Esophagus muscularis mucosa (tissue), 4 donors: ENCODE data around the gene AFF3. TPM values are rescaled to one million over a fixed set of nuclear protein-coding genes. Genes with fewer than 3 reads are reported as not detected.
A peak's percentile ranks its signal among the peaks of the same experiment; 100 is the strongest.

Source experiments
- DNase-seq: peaks from one replicate; pipeline ENCODE4 v3.0.0-alpha.2; 2017; ENCODE audit errors: extremely low spot score
- H3K27ac ChIP-seq, 4 donors: fragments of 200-600 bp; sonication (generic); replicated peaks in 1 of 4; 1 replicate in 3 of 4; 2 replicates in 1 of 4; pipeline ENCODE4 v1.5.1; 2016 to 2019; ENCODE audit warnings: mild to moderate bottlenecking in 1 of 4
- H3K27me3 ChIP-seq, 4 donors: fragments of 200-600 bp; sonication (generic); one replicate each; pipeline versions ENCODE4 v1.5.1 to v1.6.0; 2016 to 2019
- H3K36me3 ChIP-seq, 4 donors: fragments of 200-600 bp; sonication (generic); one replicate each; pipeline ENCODE4 v1.5.1; 2016 to 2019
- H3K4me1 ChIP-seq, 4 donors: fragments of 200-600 bp; sonication (generic); one replicate each; pipeline ENCODE4 v1.5.1; 2016 to 2019
- H3K4me3 ChIP-seq, 4 donors: fragments of 200-600 bp; sonication (generic); 1 replicate in 2 of 4; 2 replicates in 2 of 4; pipeline ENCODE4 v1.5.1; 2016 to 2019; ENCODE audit warnings: mild to moderate bottlenecking in 4 of 4, moderate library complexity in 1 of 4
- H3K9me3 ChIP-seq, 4 donors: fragments of 200-600 bp; sonication (generic); 1 replicate in 3 of 4; 2 replicates in 1 of 4; pipeline ENCODE4 v1.5.1; 2016 to 2019
- CTCF ChIP-seq, 3 experiments: fragments of 200-600 bp in 2 of 3; fragments of 450-650 bp in 1 of 3; sonication (generic) in 2 of 3; IDR thresholded peaks; one replicate each; pipeline ENCODE4 v1.5.1; 2017 to 2019; ENCODE audit warnings: antibody characterized with exemption in 3 of 3, mild to moderate bottlenecking in 2 of 3, moderate library complexity in 1 of 3
- EP300 ChIP-seq: sonication (generic); formaldehyde crosslinking; IDR thresholded peaks from one replicate; pipeline ENCODE4 v1.6.1; 2017; ENCODE audit warnings: antibody characterized with exemption
- POLR2A ChIP-seq: fragments of 450-650 bp; IDR thresholded peaks from one replicate; pipeline ENCODE4 v1.6.1; 2017; ENCODE audit warnings: antibody characterized with exemption, moderate library complexity, mild to moderate bottlenecking, low read depth
- POLR2AphosphoS5 ChIP-seq, 2 donors: sonication (generic); formaldehyde crosslinking; IDR thresholded peaks; one replicate each; pipeline ENCODE4 v1.6.1; 2017; ENCODE audit warnings: antibody characterized with exemption in 2 of 2
- WGBS: methylation state at CpG from one replicate; pipeline ENCODE4 v1.1.5; 2018; 5-methylcytosine and 5-hydroxymethylcytosine counted together
- intact Hi-C: fragments of 100-400 bp; cut with DNase I; formaldehyde crosslinking; loops from one replicate; pipeline ENCODE4 v1.15.1; 2023
- total RNA-seq, 4 donors: library from RNA; depleted of rRNA; stranded (reverse); fragments of >200 nt; gene quantifications; one replicate each; pipeline versions ENCODE4 v1.1.0 to v1.2.1, GENCODE V29; 2016

Gene AFF3
- total RNA-seq, 4 donors from 2014 or later: 36.4 to 99.5 (median 56.9) TPM

- Histone ChIP-seq H3K27me3 (no peaks in the 10 kb centered on the region), H3K36me3 (no peaks in the 10 kb centered on the region), H3K4me1 (peaks cover 29 to 60% (median 41%) of the 10 kb centered on the region in 4 donors), H3K27ac (peak overlapping the region in 3 of 4 donors; percentile 14 to 32 (median 27)), H3K4me3 (no peak overlapping the region), H3K9me3 (no peaks in the 10 kb centered on the region)
- intact Hi-C loops: no loop called here
- DNase-seq: no peak
- TF ChIP-seq EP300 (no peak), CTCF (IDR thresholded peaks at IDR 0.05) (no peak), POLR2AphosphoS5 (IDR thresholded peaks at IDR 0.05) (no peak), POLR2A (no peak)
- 96% methylated on average over 1 of the region's 1 CpG for WGBS
Observed at GRCh38 chr2:99707592-99707991, 434.8 kb downstream of the AFF3 start.

GRCh38 chr2:99706735-99707134 lies 435.7 kb downstream of the AFF3 start:
- Histone ChIP-seq H3K4me1 (peaks cover 29 to 55% (median 37%) of the 10 kb centered on the region in 4 donors), H3K27me3 (no peaks in the 10 kb centered on the region), H3K4me3 (no peak overlapping the region), H3K9me3 (no peaks in the 10 kb centered on the region), H3K27ac (peak overlapping the region in 3 of 4 donors; percentile 14 to 29 (median 27)), H3K36me3 (no peaks in the 10 kb centered on the region)
- TF ChIP-seq CTCF (IDR thresholded peaks at IDR 0.05): no peak
- TF ChIP-seq POLR2AphosphoS5 (IDR thresholded peaks at IDR 0.05): no peak
- TF ChIP-seq EP300: no peak
- no peak for TF ChIP-seq POLR2A
- intact Hi-C loops: no loop called here
- peak; percentile 37 for DNase-seq
- WGBS: 55% methylated on average over 4 of the region's 4 CpGs

- Histone ChIP-seq H3K27ac (no peak overlapping the region), H3K36me3 (no peaks in the 10 kb centered on the region), H3K9me3 (no peaks in the 10 kb centered on the region), H3K27me3 (no peaks in the 10 kb centered on the region), H3K4me1 (peaks cover 0 to 10% (median 4%) of the 10 kb centered on the region in 4 donors), H3K4me3 (no peak overlapping the region)
- DNase-seq: peak; percentile 24
- 73% methylated on average over 7 of the region's 7 CpGs for WGBS
- TF ChIP-seq CTCF (IDR thresholded peaks at IDR 0.05) (no peak), EP300 (no peak), POLR2A (no peak), POLR2AphosphoS5 (IDR thresholded peaks at IDR 0.05) (no peak)
- intact Hi-C loops: no loop called here
Observed at GRCh38 chr2:99701503-99701902, 440.9 kb downstream of the AFF3 start.

- Histone ChIP-seq H3K4me3 (no peak overlapping the region), H3K27ac (no peak overlapping the region), H3K36me3 (no peaks in the 10 kb centered on the region), H3K9me3 (no peaks in the 10 kb centered on the region), H3K27me3 (no peaks in the 10 kb centered on the region), H3K4me1 (peaks cover 0 to 5% (median 4%) of the 10 kb centered on the region in 4 donors)
- peak; percentile 78 for DNase-seq
- 84% methylated on average over 14 of the region's 14 CpGs for WGBS
- intact Hi-C loops: no loop called here
- TF ChIP-seq POLR2A (no peak), CTCF (IDR thresholded peaks at IDR 0.05) (no peak), POLR2AphosphoS5 (IDR thresholded peaks at IDR 0.05) (no peak), EP300 (no peak)
Observed at GRCh38 chr2:99700482-99701398, 441.6 kb downstream of the AFF3 start.
